ENCODE measurements around the gene SCARB2.

Gene SCARB2

DNA sequence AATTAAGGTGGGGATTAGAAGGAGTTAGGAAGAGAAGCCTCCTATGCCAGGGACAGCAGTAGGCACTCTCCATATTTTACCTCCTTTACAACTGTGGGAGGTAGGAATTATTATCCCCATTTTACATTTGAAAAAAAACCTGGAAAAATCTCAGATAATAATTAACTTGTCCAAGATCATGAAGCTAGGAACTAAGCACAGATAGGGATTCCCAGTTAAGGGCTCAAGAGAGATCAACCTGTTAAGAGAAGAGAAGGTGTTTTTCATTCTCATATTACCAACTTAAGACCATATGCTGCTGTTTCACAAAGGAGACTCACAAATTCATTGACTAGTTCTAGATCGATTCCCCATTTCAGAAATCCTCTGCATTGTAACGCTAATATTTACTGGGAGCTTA is 21.8 kb upstream of the SCARB2 start:
- no peaks in the 10 kb centered on the region for H4K20me1 ChIP-seq (ENCODE audit: insufficient read depth, low read length, poor library complexity, severe bottlenecking)
- H3K4me1 ChIP-seq (ENCODE audit: insufficient read depth, low read length, poor library complexity, severe bottlenecking) = no peaks in the 10 kb centered on the region
- H3K9ac ChIP-seq (ENCODE audit: low read depth, low read length, poor library complexity, severe bottlenecking) = no peak overlapping the region
- H3K9me2 ChIP-seq (replicated peaks; ENCODE audit: low read depth, low read length) = no peaks in the 10 kb centered on the region
- no peaks in the 10 kb centered on the region for H3K27me3 ChIP-seq (ENCODE audit: insufficient read depth, low read length, poor library complexity, severe bottlenecking)
- H3K79me2 ChIP-seq (ENCODE audit: insufficient read depth, low read length) = no peaks in the 10 kb centered on the region
- no peaks in the 10 kb centered on the region for H3F3A ChIP-seq (ENCODE audit: low read depth)
- no peak overlapping the region for H3K4me3 ChIP-seq (ENCODE audit: low read length, poor library complexity, severe bottlenecking)
- TF ChIP-seq, protein P1, sequence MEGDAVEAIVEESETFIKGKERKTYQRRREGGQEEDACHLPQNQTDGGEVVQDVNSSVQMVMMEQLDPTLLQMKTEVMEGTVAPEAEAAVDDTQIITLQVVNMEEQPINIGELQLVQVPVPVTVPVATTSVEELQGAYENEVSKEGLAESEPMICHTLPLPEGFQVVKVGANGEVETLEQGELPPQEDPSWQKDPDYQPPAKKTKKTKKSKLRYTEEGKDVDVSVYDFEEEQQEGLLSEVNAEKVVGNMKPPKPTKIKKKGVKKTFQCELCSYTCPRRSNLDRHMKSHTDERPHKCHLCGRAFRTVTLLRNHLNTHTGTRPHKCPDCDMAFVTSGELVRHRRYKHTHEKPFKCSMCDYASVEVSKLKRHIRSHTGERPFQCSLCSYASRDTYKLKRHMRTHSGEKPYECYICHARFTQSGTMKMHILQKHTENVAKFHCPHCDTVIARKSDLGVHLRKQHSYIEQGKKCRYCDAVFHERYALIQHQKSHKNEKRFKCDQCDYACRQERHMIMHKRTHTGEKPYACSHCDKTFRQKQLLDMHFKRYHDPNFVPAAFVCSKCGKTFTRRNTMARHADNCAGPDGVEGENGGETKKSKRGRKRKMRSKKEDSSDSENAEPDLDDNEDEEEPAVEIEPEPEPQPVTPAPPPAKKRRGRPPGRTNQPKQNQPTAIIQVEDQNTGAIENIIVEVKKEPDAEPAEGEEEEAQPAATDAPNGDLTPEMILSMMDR (conservative IDR thresholded peaks at IDR 0.05; ENCODE audit: low read length) = no peak
- TF ChIP-seq EZH2phosphoT487 (IDR thresholded peaks at IDR 0.05; ENCODE audit: borderline replicate concordance) = no peak
- no peak overlapping the region for H3K4me2 ChIP-seq (ENCODE audit: low read depth, low read length, poor library complexity, severe bottlenecking)
- H3K36me3 ChIP-seq (ENCODE audit: insufficient read depth, low read length) = no peaks in the 10 kb centered on the region
- H3K9me3 ChIP-seq (ENCODE audit: insufficient read depth, low read depth, low read length) = peaks cover 6% of the 10 kb centered on the region; the same call in 1 of the 2 replicates
- no peak overlapping the region for H2AFZ ChIP-seq (ENCODE audit: low read length)

DNA sequence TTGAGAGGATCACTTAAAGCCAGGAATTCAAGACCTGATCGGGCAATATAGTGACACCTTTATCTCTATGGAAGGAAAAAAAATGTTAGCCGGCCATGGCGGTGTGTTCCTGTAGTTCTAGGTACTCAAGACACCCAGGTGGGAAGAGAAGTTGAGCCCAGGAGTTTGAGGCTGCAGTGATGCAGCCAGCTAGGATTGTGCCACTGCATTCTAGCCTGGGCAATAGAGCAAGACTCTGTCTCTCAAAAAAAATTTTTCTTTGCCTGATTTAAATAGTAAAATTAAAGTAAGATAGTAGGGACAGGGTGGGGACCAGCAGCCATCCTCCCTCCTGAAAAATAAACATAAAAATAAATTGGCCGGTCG is 21.0 kb upstream of the SCARB2 start:
- Histone ChIP-seq H2AFZ (ENCODE audit: low read length) (no peak overlapping the region), H3K9ac (ENCODE audit: low read depth, low read length, poor library complexity, severe bottlenecking) (no peak overlapping the region), H3K36me3 (ENCODE audit: insufficient read depth, low read length) (no peaks in the 10 kb centered on the region), H3K9me3 (ENCODE audit: insufficient read depth, low read depth, low read length) (no peaks in the 10 kb centered on the region), H3F3A (ENCODE audit: low read depth) (no peaks in the 10 kb centered on the region), H3K4me1 (ENCODE audit: insufficient read depth, low read length, poor library complexity, severe bottlenecking) (no peaks in the 10 kb centered on the region), H3K4me3 (ENCODE audit: low read length, poor library complexity, severe bottlenecking) (no peak overlapping the region), H3K9me2 (replicated peaks; ENCODE audit: low read depth, low read length) (no peaks in the 10 kb centered on the region), H3K4me2 (ENCODE audit: low read depth, low read length, poor library complexity, severe bottlenecking) (no peak overlapping the region), H3K27me3 (ENCODE audit: insufficient read depth, low read length, poor library complexity, severe bottlenecking) (no peaks in the 10 kb centered on the region), H3K79me2 (ENCODE audit: insufficient read depth, low read length) (no peaks in the 10 kb centered on the region), H4K20me1 (ENCODE audit: insufficient read depth, low read length, poor library complexity, severe bottlenecking) (no peaks in the 10 kb centered on the region)
- TF ChIP-seq EZH2phosphoT487 (IDR thresholded peaks at IDR 0.05; ENCODE audit: borderline replicate concordance) = no peak
- TF ChIP-seq, protein P1 (conservative IDR thresholded peaks at IDR 0.05; ENCODE audit: low read length) = no peak

DNA sequence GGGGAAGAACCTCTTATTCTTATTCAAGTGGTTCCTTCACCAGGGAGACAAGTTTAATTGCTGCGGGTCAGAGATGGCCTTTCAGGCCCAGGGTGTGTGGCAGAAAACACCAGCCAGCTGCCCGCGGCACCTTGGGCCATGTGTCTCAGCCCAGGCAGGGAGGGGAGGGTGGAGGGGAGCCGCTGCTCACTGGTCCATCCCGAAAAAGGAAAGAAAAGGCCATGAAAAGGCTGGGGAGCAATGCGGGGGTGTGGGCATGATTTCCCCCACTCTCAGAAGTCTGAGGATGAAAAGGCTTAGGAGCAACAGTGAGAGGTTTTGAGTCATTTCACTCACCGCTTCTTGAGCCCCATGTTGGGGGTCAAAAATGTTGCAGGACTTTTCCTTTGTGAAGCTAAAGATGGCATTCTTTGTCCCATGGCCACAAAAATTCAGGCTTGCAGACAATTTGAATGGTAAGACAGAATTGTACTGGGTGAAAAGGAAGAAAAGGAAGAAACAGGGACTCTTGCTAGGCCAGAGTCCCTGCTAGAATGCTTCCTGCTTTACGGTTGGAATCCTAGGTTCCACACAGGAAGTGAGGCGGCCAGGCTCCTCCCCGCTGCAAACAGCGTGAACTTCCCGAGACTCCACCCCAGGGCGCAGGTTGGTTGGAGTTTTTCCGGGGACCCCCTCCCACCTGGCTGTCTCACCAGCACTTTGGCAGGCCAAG is 20.5 kb upstream of the SCARB2 start:
- Histone ChIP-seq H3K79me2 (ENCODE audit: insufficient read depth, low read length) (no peaks in the 10 kb centered on the region), H3K9me3 (ENCODE audit: insufficient read depth, low read depth, low read length) (no peaks in the 10 kb centered on the region), H3K4me2 (ENCODE audit: low read depth, low read length, poor library complexity, severe bottlenecking) (no peak overlapping the region), H3K36me3 (ENCODE audit: insufficient read depth, low read length) (no peaks in the 10 kb centered on the region), H3K27me3 (ENCODE audit: insufficient read depth, low read length, poor library complexity, severe bottlenecking) (no peaks in the 10 kb centered on the region), H4K20me1 (ENCODE audit: insufficient read depth, low read length, poor library complexity, severe bottlenecking) (no peaks in the 10 kb centered on the region), H3K9me2 (replicated peaks; ENCODE audit: low read depth, low read length) (no peaks in the 10 kb centered on the region), H3K9ac (ENCODE audit: low read depth, low read length, poor library complexity, severe bottlenecking) (no peak overlapping the region), H3K4me1 (ENCODE audit: insufficient read depth, low read length, poor library complexity, severe bottlenecking) (no peaks in the 10 kb centered on the region), H3F3A (ENCODE audit: low read depth) (no peaks in the 10 kb centered on the region), H3K4me3 (ENCODE audit: low read length, poor library complexity, severe bottlenecking) (no peak overlapping the region), H2AFZ (ENCODE audit: low read length) (no peak overlapping the region)
- TF ChIP-seq, protein P1 (conservative IDR thresholded peaks at IDR 0.05; ENCODE audit: low read length) = no peak
- TF ChIP-seq EZH2phosphoT487 (IDR thresholded peaks at IDR 0.05; ENCODE audit: borderline replicate concordance) = no peak

All from Loucy (cell line).